Measurements from ENCODE around the gene RPL5.

GRCh38 chr1:92797961-92798360 is 33.9 kb upstream of the RPL5 start:
- TF ChIP-seq ATF3 (CRISPR knock-in tag; conservative IDR thresholded peaks at IDR 0.05) (no peak), ZNF416 (CRISPR knock-in tag; IDR thresholded peaks at IDR 0.05) (no peak), SMAD4 (CRISPR knock-in tag; IDR thresholded peaks at IDR 0.05) (no peak), HMGA2 (CRISPR knock-in tag; IDR thresholded peaks at IDR 0.05) (no peak), ZNF423 (CRISPR knock-in tag; IDR thresholded peaks at IDR 0.05) (no peak), ZNF512 (CRISPR knock-in tag; IDR thresholded peaks at IDR 0.05; ENCODE audit: borderline replicate concordance) (no peak), CTCF (IDR thresholded peaks at IDR 0.05) (no peak), CREB1 (CRISPR knock-in tag; IDR thresholded peaks at IDR 0.05) (no peak), CBFB (CRISPR knock-in tag; IDR thresholded peaks at IDR 0.05; ENCODE audit: low read depth) (no peak), SP1 (CRISPR knock-in tag; conservative IDR thresholded peaks at IDR 0.05) (no peak), MAX (CRISPR knock-in tag; IDR thresholded peaks at IDR 0.05) (no peak), ZBTB43 (CRISPR knock-in tag; IDR thresholded peaks at IDR 0.05) (no peak), MLX (CRISPR knock-in tag; IDR thresholded peaks at IDR 0.05) (no peak), TCF7 (CRISPR knock-in tag; IDR thresholded peaks at IDR 0.05; ENCODE audit: low read depth) (no peak)

Measured in WTC11 (cell line).